Stimulated activated naive CD4-positive, alpha-beta T cell (primary cell): ENCODE data around the gene SV2C.
"Not testable (repeated sequence)": the region's sequence is repeated elsewhere in the genome, so short reads cannot be mapped to it uniquely, and the experiment has no call there.

Experiments
- DNase-seq, 6 experiments: peaks; one replicate each; lab custom pipeline; 2025; lab: John Stamatoyannopoulos, UW

SV2C gene, protein sequence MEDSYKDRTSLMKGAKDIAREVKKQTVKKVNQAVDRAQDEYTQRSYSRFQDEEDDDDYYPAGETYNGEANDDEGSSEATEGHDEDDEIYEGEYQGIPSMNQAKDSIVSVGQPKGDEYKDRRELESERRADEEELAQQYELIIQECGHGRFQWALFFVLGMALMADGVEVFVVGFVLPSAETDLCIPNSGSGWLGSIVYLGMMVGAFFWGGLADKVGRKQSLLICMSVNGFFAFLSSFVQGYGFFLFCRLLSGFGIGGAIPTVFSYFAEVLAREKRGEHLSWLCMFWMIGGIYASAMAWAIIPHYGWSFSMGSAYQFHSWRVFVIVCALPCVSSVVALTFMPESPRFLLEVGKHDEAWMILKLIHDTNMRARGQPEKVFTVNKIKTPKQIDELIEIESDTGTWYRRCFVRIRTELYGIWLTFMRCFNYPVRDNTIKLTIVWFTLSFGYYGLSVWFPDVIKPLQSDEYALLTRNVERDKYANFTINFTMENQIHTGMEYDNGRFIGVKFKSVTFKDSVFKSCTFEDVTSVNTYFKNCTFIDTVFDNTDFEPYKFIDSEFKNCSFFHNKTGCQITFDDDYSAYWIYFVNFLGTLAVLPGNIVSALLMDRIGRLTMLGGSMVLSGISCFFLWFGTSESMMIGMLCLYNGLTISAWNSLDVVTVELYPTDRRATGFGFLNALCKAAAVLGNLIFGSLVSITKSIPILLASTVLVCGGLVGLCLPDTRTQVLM

GRCh38 chr5:76082772-76083554 is at the start of gene SV2C:
Gene SV2C, plus strand, starts transcription at chr5:76083383. Its CDS starts 48,368 bp downstream, at chr5:76131751.
- no peak for DNase-seq

DNA sequence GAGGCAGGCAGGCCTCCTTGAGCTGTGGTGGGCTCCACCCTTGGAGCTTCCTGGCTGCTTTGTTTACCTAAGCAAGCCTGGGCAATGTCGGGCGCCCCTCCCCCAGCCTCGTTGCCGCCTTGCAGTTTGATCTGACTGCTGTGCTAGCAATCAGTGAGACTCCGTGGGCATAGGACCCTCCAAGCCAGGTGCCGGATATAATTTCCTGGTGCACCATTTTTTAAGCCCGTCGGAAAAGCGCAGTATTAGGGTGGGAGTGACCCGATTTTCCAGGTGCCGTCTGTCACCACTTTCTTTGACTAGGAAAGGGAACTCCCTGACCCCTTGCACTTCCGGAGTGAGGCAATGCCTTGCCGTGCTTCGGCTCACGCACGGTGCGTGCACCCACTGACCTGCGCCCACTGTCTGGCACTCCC is 45.4 kb upstream of the SV2C start:
- DNase-seq: peak in 2 of 6 experiments; percentile 4 to 33

DNA sequence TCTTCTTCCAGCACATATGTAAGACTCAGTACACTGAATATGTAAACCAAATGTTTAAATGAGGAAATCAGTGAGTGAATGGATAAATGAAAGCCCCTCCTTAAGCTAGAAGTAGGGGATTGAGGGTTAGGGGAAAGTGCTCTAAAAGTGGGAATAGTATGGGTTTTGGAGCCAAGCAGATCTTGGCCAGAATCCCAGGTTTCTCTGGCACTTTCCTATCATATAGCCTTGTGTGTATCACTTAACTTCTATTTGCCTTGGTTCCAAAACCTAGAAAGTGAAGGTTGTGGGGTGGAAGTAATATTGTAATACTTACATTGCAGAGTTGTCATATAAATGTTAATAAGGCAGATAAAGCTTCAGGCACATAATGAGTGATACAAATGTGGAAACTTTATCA is 45.0 kb upstream of the SV2C start:
- no peak for DNase-seq

DNA sequence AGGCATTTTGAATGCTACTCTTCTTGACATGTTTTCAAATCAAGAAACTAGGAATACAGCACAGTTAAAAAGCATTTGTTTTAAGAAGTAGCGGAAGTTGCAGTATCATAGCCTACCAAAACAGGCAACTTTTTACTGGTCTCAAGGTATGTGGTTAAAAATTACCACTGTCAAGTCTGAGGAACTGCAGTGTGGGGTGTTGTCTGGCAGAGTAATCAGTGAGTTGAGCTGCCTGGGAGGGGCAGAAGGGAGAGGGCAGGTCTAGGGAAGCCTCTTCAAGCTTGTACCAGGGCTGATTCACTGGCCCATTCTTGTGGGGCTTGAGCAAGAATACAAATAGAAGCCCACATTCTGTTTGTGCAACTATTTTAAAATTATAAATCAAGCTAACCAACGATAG is 42.4 kb upstream of the SV2C start:
- DNase-seq: no peak

DNA sequence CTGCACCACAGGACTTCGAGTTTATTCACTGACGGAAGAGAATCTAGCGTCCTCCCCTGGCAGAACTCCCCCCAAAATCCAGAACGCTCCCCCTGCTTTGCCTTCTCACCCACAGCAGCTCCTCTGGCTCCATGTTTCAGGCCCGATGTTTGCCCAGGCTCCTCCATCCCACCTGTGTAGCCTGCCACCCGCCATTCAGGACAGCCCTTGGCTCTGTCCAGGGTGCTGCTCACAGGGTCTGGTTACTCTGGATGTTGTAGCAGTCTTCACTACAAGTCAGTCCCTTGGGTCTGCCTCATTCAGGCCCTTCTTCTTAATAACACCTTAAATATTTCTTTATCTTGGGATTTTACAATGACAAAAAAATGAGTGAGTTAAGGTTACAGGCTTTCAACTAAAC is 41.3 kb upstream of the SV2C start:
- DNase-seq: no peak

GRCh38 chr5:76046741-76047140 is 36.4 kb upstream of the SV2C start:
- DNase-seq: no peak

DNA sequence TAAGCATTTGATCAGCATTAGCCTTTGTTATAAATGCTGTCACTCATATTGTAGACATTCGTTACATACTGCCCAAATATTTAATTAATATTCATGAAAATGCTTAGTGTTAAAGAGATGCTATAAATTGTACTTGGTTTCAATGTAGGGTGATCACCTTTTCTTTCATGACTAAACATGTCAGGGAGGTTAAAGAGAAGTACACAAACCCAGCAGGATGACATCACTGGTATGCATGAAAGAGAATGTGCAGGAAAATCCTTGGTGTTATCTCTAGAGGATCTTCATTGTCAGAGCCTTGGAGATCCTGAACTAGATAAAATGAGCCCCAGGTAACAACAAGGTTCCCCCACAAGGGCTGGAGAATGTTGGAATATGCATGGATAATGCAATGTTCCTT is 33.0 kb upstream of the SV2C start:
- DNase-seq: no peak

DNA sequence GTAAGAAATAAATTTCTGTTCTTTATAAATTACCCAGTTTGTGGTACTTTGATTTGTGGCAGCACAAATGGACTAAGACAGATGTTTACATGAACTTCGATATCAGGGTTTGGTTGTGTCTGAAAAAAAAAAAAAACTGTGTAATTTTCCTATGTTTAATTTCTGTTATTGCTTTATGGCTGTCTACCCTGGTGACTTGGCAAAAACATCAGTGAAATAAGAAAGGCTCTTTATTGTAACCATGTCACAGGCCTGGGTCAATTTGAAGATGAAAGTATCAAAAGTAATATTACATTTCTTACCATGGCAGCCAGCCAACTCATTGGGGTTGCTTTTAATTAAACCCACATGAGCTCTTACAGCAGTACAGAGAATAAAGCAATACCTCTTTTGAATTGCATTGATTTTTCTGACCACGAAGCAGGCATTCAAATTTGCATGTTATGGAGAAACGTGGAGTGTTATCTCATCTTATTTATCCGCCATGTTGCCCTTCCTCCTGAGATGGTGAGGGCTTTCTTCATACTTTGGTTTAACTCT is 20.6 kb upstream of the SV2C start:
- no peak for DNase-seq

DNA sequence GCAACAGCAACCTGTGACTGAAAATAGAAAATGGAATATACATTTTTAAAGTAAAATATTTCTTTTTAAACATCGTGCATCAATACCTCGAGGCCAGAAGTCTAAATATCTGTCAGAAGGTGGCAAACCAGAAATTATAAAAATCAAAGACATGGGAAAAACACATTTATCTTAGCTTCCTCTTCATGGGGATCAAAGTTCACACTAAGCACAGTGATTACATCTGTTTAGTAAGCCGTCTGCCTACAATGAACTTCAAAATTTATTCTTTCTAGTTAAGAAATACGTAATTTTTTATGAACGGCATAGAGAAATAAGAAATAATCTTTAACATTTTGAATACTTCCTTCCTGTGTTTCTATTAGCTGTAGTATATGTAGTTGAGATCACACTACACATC is 17.9 kb upstream of the SV2C start:
- no peak for DNase-seq

DNA sequence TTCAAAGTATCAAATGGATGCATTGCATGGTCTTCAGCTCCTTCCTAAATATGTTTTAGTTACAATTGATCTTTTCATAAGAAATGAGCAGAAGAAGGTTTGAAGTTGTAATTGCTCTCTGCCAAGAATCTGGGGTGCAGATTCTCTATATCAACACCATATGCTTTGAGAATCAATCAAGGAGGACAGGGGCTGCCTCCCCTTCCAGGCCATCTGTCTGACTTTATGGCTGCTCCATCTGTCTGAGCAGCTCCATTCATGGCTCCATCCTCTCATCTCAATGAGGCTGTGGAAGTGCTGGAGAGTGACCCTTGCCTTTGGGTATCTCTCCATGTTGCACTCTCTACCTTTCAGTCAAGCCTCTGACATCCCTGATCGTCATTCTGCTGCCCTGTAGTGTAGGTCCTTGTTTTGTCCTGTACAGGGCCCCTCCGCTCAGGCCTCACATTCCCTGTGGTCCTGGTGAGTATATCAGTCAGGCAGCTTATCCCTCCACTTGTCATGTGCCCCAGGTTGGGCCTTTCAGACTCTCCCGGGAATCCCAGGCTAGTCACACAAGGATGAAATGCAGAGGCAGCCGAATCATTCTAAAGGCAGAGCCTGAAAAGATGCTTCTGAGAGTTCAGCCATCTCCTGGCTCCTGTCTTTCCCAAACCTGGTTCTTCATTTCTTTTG is 14.0 kb upstream of the SV2C start:
- DNase-seq: no peak

- no peak for DNase-seq
Measured at GRCh38 chr5:76074487-76075065, 8.6 kb upstream of the SV2C start.

- DNase-seq: no peak
Measured at GRCh38 chr5:76081811-76082771, 1.1 kb upstream of the SV2C start.

DNA sequence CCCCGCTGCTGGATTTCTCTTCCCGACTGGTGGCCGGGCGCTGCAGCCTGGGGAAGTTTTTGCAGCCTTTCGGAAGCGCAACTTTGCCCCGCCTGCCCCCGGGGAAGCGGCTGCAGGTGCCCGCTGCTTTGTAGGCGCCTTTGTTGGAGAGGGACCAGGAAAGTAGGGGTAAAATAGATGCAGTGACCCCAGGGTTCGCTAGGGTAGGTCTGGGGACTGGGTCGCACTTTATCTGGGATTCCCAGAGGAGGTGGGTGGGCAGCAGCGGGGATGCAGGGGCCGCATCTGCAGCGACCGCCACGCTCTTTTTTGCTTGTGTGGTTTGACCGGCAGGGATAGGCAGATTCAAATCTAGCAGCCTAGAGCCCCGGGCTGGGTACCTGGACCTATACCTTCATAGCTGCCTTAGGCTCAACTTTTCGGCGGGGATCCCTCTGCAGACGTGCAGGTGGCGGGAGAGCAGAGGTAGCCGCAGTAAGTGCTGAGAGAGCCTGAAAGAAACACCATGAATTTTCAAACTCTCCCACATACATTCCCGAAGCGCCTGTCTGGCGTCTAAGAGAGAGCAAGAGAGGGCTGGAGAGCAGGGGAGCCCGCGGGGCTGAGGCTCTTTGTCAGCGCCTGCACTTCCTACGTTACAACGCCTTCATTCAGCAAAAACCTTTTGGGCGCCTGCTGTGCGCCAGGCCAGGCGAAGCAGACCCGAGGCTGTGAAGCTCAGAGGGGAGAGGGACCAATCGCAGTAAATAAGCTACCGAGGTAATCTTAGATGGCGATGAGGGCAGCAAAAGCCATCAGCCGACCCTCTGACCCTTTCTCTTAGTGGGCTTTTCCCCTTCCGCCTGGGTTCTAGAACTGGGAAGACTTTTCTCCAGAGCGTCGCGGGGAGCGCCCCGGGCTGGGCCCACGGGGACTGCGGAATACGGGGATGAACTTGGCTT is 642 bp downstream of the SV2C start:
- no peak for DNase-seq

DNA sequence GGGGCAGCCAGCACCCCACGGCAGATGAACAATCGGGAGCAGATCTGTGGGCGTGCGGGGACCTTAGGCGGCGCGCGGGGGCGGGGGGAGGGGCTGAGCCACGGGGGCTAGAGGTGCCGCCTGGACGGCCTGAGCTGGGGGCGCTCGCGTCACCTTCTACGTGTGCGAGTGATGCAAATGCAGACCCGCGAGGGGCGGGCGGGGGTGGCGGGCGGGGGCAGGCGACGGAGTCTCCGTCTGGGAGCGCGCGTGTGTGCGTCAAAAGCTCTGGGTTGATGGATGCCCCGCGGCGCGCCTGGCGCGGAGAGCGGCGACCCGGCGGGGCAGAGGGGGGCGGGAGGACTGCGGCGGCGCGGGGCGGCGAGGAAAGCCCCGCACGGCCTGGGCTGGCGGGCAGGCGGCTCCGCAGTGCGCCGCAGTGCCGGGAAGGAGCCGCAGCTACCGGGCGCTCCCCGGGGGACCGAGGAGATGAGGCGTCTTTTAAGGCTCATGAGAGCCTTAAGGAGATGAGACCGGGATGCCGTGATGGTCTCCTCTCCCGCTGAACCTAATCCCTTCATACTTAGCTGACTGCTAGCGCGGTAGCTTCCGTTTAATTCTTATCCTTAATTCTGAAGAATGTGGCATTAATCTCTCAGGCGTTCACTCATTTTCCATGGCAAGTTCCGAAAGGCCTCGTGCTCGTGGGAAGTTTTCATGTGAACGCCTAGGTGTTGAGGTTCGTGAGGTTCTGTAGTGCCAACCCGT is 1.5 kb downstream of the SV2C start:
- no peak for DNase-seq

DNA sequence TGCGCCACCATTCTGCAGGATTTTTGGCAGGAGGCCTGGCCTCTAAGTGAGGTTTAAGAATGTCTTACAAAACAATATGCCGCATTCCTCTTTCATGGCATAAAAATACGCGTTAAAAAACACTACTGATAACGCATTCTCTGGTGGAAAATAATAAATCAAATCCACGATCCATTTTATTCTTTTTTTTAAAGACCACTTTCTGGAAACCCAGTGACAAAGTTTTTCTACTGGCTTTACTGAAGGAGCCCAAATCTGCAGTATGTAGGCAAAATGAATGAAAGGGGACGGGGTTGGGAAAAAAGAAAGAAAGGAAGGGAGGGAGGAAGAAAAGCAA is 2.0 kb downstream of the SV2C start:
- no peak for DNase-seq

GRCh38 chr5:76086095-76086494 is 2.9 kb downstream of the SV2C start:
- DNase-seq: no peak

- DNase-seq: not testable (repeated sequence)
Measured at GRCh38 chr5:76089156-76089555, 6.0 kb downstream of the SV2C start.

DNA sequence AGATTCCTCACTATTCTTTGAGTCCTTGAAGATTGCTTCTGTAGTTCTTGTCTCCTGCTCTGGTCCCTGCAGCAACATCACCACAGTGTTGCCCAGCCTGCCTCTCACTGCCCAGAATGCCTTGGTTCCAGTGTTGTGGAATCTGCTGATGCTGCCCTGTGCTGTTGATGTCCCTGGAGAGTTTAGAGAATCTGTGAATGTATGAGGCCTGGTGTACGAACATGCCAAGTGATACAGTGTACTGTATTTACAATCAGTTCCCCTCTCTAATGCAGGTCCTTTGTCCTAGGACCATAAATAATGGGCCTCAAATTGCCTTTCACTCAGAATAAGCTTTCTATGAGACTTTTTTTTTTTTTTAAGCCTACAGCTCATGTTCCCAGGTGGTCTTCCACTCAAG is 8.2 kb downstream of the SV2C start:
- DNase-seq: no peak
